HepG2 (cell line): ENCODE results near the gene PGAP3. TPM values are rescaled to one million over a fixed set of nuclear protein-coding genes. Genes with fewer than 3 reads are reported as not detected.

Experiments used
- CEBPB ChIP-seq: IDR thresholded peaks from 2 replicates; pipeline ENCODE4 v1.6.1; 2011; ENCODE audit warnings: low read depth, low read length, improper control_type of control experiment, borderline replicate concordance
- ELK4 ChIP-seq: sonication (generic); formaldehyde crosslinking; IDR thresholded peaks from 2 replicates; pipeline ENCODE4 v1.9.0; 2021; ENCODE audit warnings: missing genetic modification reagents, borderline replicate concordance
- FLYWCH1 ChIP-seq: sonication (generic); formaldehyde crosslinking; IDR thresholded peaks from 2 replicates; pipeline ENCODE4 v1.8.1; 2023; ENCODE audit warnings: mild to moderate bottlenecking, missing genetic modification reagents
- GATAD2A ChIP-seq: IDR thresholded peaks from 2 replicates; pipeline ENCODE4 v1.6.1; 2016
- HES4 ChIP-seq: sonication (generic); formaldehyde crosslinking; IDR thresholded peaks from 2 replicates; pipeline ENCODE4 v1.9.0; 2021; ENCODE audit warnings: mild to moderate bottlenecking, missing genetic modification reagents, borderline replicate concordance
- TRAFD1 ChIP-seq: sonication (generic); formaldehyde crosslinking; IDR thresholded peaks from 2 replicates; pipeline ENCODE4 v1.5.1; 2020; ENCODE audit warnings: missing genetic modification reagents, mild to moderate bottlenecking, borderline replicate concordance
- ZBTB33 ChIP-seq: sonication (generic); formaldehyde crosslinking; IDR thresholded peaks from 2 replicates; pipeline ENCODE4 v1.4.0; 2020; ENCODE audit warnings: missing genetic modification reagents
- ZNF557 ChIP-seq: sonication (generic); formaldehyde crosslinking; IDR thresholded peaks from 2 replicates; pipeline ENCODE4 v1.4.0; 2020; ENCODE audit warnings: missing genetic modification reagents
- ZNF614 ChIP-seq: IDR thresholded peaks from 2 replicates; pipeline ENCODE4 v1.6.1; 2018; ENCODE audit warnings: missing biosample characterization, missing genetic modification reagents, inconsistent platforms, borderline replicate concordance
- ZNF639 ChIP-seq: conservative IDR thresholded peaks from 2 replicates; pipeline ENCODE4 v1.6.1; 2018; ENCODE audit warnings: missing genetic modification reagents
- ZNF646 ChIP-seq: sonication (generic); formaldehyde crosslinking; IDR thresholded peaks from 2 replicates; pipeline ENCODE4 v1.9.0; 2021; ENCODE audit warnings: mild to moderate bottlenecking, missing genetic modification reagents
- ZSCAN30 ChIP-seq: sonication (generic); formaldehyde crosslinking; IDR thresholded peaks from 2 replicates; pipeline ENCODE4 v1.5.0; 2020; ENCODE audit warnings: mild to moderate bottlenecking, missing genetic modification reagents
- polyA plus RNA-seq, 8 experiments: library from polyadenylated mRNA; depleted of rRNA in 3 of 8; stranded (reverse) in 7 of 8; unstranded in 1 of 8; fragments of >200 nt; fragmentation: Illumina TruSeq in 4 of 8; extraction: Trizol in 4 of 8; gene quantifications; 2 replicates each; pipeline versions ENCODE4 v1.2.1 to v1.2.3, GENCODE V29; 2011 to 2016; ENCODE audit warnings: low read depth in 4 of 8, missing spikeins in 1 of 8, mixed read lengths in 1 of 8; ENCODE audit not compliant: insufficient read depth in 1 of 8
- total RNA-seq, 5 experiments: library from RNA; depleted of rRNA; stranded (reverse); fragments of >200 nt; fragmentation: Illumina TruSeq; extraction: Trizol; gene quantifications; 2 replicates each; pipeline ENCODE4 v1.2.3, GENCODE V29; 2016; ENCODE audit warnings: low read depth in 1 of 5

The PGAP3 gene
- total and polyA plus RNA-seq, 2 of the 13 experiments (the other 11 are each of a cell fraction or from before 2014, with no cell fraction given) = 11.9 to 14.6 TPM

GRCh38 chr17:39667945-39668924 lies 19.6 kb downstream of the PGAP3 start, which contains the start of gene PNMT (continued):
- TF ChIP-seq ZNF646 (no peak), ZNF614 (CRISPR knock-in tag) (peak; percentile 77; the same call in 1 of the 2 replicates), FLYWCH1 (no peak), HES4 (CRISPR knock-in tag) (no peak), ZNF639 (0 out of 2 replicates have a peak, but pooled peaks have one; percentile 30), ZNF557 (CRISPR knock-in tag) (no peak), GATAD2A (CRISPR knock-in tag) (peak; percentile 74; the same call in 1 of the 2 replicates), CEBPB (no peak), ELK4 (CRISPR knock-in tag) (no peak), ZBTB33 (peak; percentile 73), ZSCAN30 (CRISPR knock-in tag) (no peak), TRAFD1 (CRISPR knock-in tag) (no peak)
